OCI-LY3 (cell line): ENCODE data around the gene SNED1.

Experiments used
- H2AFZ ChIP-seq: fragments of 200-600, 300-600 bp; shearing (Covaris generic); 2 replicates; pipeline ENCODE4 v1.6.0; 2014; ENCODE audit warnings: antibody characterized with exemption, low read depth, low read length
- H3K27ac ChIP-seq: fragments of 200-600, 300-600 bp; sonication (generic); 2 replicates; pipeline ENCODE4 v1.5.1; 2014; ENCODE audit warnings: mild to moderate bottlenecking, low read length, moderate library complexity, mixed read lengths
- H3K27me3 ChIP-seq: fragments of 200-600, 300-600 bp; sonication (generic); 2 replicates; pipeline ENCODE4 v1.6.1; 2014; ENCODE audit warnings: low read depth, low read length, mixed read lengths
- H3K36me3 ChIP-seq: fragments of 200-600, 300-600 bp; sonication (generic); replicated peaks from 2 replicates; pipeline ENCODE3; 2014; ENCODE audit warnings: low read depth, low read length, mixed read lengths
- H3K4me1 ChIP-seq: fragments of 300-600, 200-600 bp; sonication (generic); 2 replicates; pipeline ENCODE4 v1.6.1; 2014; ENCODE audit warnings: low read length, mixed read lengths
- H3K4me2 ChIP-seq: fragments of 200-600, 300-600 bp; sonication (generic); 2 replicates; pipeline ENCODE4 v1.6.1; 2014; ENCODE audit warnings: low read length, mixed read lengths
- H3K4me3 ChIP-seq: fragments of 300-600, 200-600 bp; sonication (generic); 2 replicates; pipeline ENCODE4 v1.5.1; 2014; ENCODE audit warnings: antibody characterized with exemption, mild to moderate bottlenecking, low read length, moderate library complexity
- H3K79me2 ChIP-seq: fragments of 300-600, 200-600 bp; shearing (Covaris generic); 2 replicates; pipeline ENCODE4 v1.6.1; 2014; ENCODE audit warnings: mild to moderate bottlenecking, low read length, mixed read lengths
- H3K9ac ChIP-seq: fragments of 300-600, 200-600 bp; shearing (Covaris generic); 2 replicates; pipeline ENCODE4 v1.6.0; 2014; ENCODE audit warnings: mild to moderate bottlenecking, low read length, moderate library complexity
- H3K9me3 ChIP-seq: fragments of 200-600, 300-600 bp; shearing (Covaris generic); 2 replicates; pipeline ENCODE4 v1.6.1; 2014; ENCODE audit warnings: low read length, mixed read lengths; ENCODE audit not compliant: insufficient read depth
- H4K20me1 ChIP-seq: fragments of 200-600, 300-600 bp; sonication (generic); 2 replicates; pipeline ENCODE4 v1.6.1; 2016; ENCODE audit warnings: low read length, mixed read lengths; ENCODE audit not compliant: insufficient read depth
- EZH2phosphoT487 ChIP-seq: fragments of 200-600 bp; shearing (Covaris generic); IDR thresholded peaks from 2 replicates; pipeline ENCODE4 v1.6.1; 2018; ENCODE audit warnings: antibody characterized with exemption, mixed run types, low read depth
- TF ChIP-seq, protein P1 (sequence below): fragments of 200-600, 300-600 bp; sonication (generic); IDR thresholded peaks from 2 replicates; pipeline ENCODE4 v1.5.1; 2014; ENCODE audit warnings: antibody characterized with exemption, low read length, low read depth

The SNED1 gene

DNA sequence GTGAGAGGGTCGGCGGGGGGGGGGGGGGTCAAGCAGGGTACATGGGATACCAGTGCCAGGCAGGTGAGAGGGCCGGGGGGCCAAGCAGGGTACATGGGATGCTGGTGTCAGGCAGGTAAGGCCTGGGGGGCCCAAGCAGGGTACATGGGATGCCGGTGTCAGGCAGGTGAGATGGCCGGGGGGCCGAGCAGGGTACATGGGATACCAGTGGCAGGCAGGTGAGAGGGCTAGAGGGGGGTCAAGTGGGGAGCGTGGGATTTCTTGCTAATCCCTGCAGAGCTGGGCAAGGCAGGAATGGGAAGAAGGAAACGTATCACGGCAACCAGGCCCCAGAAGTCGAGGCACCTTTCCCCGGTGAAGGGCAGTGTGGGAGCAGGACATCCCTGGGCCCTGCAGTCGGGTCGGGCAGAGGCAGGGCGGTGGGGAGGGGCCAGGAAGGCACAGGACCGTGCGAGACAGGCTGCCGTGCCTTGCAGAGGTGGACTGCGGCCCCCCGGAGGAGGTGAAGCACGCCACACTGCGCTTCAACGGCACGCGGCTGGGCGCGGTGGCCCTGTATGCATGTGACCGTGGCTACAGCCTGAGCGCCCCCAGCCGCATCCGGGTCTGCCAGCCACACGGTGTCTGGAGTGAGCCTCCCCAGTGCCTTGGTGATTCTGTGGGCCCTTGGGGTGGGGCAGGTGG lies 54.4 kb downstream of the SNED1 start:
- Histone ChIP-seq H3K9ac (no peak overlapping the region), H3K79me2 (no peaks in the 10 kb centered on the region), H3K4me2 (no peak overlapping the region), H3K4me3 (no peak overlapping the region), H3K4me1 (peaks cover 9% of the 10 kb centered on the region), H3K27me3 (no peaks in the 10 kb centered on the region), H3K9me3 (no peaks in the 10 kb centered on the region), H3K27ac (no peak overlapping the region), H2AFZ (no peak overlapping the region), H4K20me1 (no peaks in the 10 kb centered on the region), H3K36me3 (no peaks in the 10 kb centered on the region)
- TF ChIP-seq, protein P1, sequence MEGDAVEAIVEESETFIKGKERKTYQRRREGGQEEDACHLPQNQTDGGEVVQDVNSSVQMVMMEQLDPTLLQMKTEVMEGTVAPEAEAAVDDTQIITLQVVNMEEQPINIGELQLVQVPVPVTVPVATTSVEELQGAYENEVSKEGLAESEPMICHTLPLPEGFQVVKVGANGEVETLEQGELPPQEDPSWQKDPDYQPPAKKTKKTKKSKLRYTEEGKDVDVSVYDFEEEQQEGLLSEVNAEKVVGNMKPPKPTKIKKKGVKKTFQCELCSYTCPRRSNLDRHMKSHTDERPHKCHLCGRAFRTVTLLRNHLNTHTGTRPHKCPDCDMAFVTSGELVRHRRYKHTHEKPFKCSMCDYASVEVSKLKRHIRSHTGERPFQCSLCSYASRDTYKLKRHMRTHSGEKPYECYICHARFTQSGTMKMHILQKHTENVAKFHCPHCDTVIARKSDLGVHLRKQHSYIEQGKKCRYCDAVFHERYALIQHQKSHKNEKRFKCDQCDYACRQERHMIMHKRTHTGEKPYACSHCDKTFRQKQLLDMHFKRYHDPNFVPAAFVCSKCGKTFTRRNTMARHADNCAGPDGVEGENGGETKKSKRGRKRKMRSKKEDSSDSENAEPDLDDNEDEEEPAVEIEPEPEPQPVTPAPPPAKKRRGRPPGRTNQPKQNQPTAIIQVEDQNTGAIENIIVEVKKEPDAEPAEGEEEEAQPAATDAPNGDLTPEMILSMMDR, result no peak
- no peak for TF ChIP-seq EZH2phosphoT487

DNA sequence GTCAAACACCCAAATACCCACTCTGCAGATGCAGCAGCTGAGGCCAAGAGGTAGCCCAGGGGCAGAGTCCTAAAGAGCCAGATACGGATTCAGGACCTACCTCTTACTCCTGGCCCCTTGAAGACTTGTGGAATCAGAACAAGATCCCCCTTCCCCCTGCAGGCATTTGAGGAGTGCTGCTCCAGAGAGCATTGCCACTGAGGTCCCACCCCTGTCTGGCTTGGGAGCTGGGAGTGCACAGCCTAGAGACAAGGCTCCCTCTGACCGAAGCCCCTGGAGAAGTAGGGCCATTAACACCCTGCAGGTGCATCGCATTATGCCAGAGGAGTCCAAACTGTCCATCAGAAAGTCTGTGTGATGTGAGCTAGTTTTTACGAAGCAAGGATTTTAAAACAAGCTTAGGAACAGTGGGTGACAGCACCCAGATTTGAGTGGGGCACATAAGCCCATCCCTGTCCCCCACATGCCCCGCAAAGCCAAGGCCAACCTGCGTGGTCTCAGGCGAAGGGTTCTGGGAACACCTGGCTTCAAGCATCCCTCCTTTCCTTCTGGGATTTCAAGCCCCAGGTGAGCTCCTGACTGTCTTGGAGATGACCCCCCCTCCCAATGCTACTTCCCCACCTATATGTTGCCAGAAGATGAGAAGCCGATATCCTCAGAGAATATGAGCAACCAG lies 55.3 kb downstream of the SNED1 start:
- no peaks in the 10 kb centered on the region for H3K9me3 ChIP-seq
- TF ChIP-seq, protein P1, result no peak
- H3K79me2 ChIP-seq, result no peaks in the 10 kb centered on the region

GRCh38 chr2:241061275-241061674 lies 62.9 kb downstream of the SNED1 start:
- Histone ChIP-seq H3K27ac (no peak overlapping the region), H2AFZ (no peak overlapping the region), H3K27me3 (no peaks in the 10 kb centered on the region), H3K9ac (no peak overlapping the region), H3K79me2 (no peaks in the 10 kb centered on the region), H3K36me3 (no peaks in the 10 kb centered on the region), H3K4me2 (no peak overlapping the region), H4K20me1 (no peaks in the 10 kb centered on the region), H3K4me1 (peaks cover 4% of the 10 kb centered on the region), H3K9me3 (no peaks in the 10 kb centered on the region), H3K4me3 (no peak overlapping the region)
- TF ChIP-seq, protein P1, result no peak
- TF ChIP-seq EZH2phosphoT487, result no peak

More for the DNA sequence above, 55.3 kb downstream of the SNED1 start:
- Histone ChIP-seq H3K4me2 (no peak overlapping the region), H3K4me1 (peaks cover 9% of the 10 kb centered on the region), H3K27ac (no peak overlapping the region), H3K27me3 (no peaks in the 10 kb centered on the region), H3K4me3 (no peak overlapping the region), H2AFZ (no peak overlapping the region), H3K9ac (no peak overlapping the region), H3K36me3 (no peaks in the 10 kb centered on the region), H4K20me1 (no peaks in the 10 kb centered on the region)

DNA sequence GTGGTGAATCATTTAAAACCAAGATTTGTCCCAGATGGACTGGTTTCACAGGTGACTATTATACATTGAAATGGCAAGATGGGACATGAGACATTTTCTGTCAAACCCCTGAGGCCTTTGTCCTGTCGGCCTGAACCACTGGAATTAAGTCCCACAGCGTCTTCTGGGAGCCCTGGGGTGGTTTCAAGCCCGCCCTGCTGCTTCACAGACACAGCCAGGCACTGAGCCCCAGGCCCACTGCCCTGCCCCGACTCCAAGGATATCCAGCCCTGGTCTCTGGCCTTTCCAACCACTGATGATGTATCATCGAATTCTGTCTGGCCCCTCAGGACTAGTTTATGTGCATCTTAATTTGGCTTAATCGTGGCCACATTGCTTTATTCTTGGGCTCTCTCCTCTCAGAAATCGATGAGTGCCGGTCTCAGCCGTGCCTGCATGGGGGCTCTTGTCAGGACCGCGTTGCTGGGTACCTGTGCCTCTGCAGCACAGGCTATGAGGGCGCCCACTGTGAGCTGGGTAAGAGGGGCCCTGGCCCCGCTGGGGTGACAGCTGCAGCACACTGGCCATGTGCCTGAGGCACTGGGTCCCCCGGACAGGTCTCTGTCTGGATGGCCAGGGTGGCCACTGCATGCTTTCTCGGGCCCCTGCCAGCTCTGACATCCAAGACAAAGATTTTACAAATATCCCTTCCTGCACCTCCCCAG lies 64.1 kb downstream of the SNED1 start:
- no peak overlapping the region for H3K9ac ChIP-seq
- H4K20me1 ChIP-seq, result no peaks in the 10 kb centered on the region
- no peak overlapping the region for H3K4me2 ChIP-seq
- H3K27me3 ChIP-seq, result no peaks in the 10 kb centered on the region
- H2AFZ ChIP-seq, result no peak overlapping the region
- H3K4me3 ChIP-seq, result no peak overlapping the region
- H3K4me1 ChIP-seq, result peaks cover 4% of the 10 kb centered on the region
- H3K79me2 ChIP-seq, result no peaks in the 10 kb centered on the region
- no peaks in the 10 kb centered on the region for H3K9me3 ChIP-seq
- H3K36me3 ChIP-seq, result no peaks in the 10 kb centered on the region
- H3K27ac ChIP-seq, result no peak overlapping the region
- TF ChIP-seq EZH2phosphoT487, result no peak
